ENCODE results near the gene ZNF692.
"Not testable (repeated sequence)": the region's sequence is repeated elsewhere in the genome, so short reads cannot be mapped to it uniquely, and the experiment has no call there.

Gene ZNF692

GRCh38 chr1:248807067-248807737 lies 51.7 kb downstream of the ZNF692 start:
- no peak for DNase-seq (ENCODE audit: low read depth)

- DNase-seq (ENCODE audit: low read depth) = no peak
These were observed 53.0 kb downstream of the ZNF692 start for GRCh38 chr1:248805876-248806275.

- no peak for DNase-seq (ENCODE audit: low read depth)
These were observed 53.9 kb downstream of the ZNF692 start for GRCh38 chr1:248804771-248805681.

- not testable (repeated sequence) for DNase-seq (ENCODE audit: low read depth)
These were observed 55.4 kb downstream of the ZNF692 start for GRCh38 chr1:248803501-248803900.

GRCh38 chr1:248802454-248802853 lies 56.4 kb downstream of the ZNF692 start:
- no peak for DNase-seq (ENCODE audit: low read depth)

GRCh38 chr1:248800459-248800858 lies 58.4 kb downstream of the ZNF692 start:
- no peak for DNase-seq (ENCODE audit: low read depth)

Data from stromal cell of bone marrow (primary cell).